UCSD-AML1 (cell line): Measurements from ENCODE around the gene PAX8.
A peak's percentile ranks its signal among the peaks of the same experiment; 100 is the strongest.

Source experiments
- DNase-seq: peaks from one replicate; lab custom pipeline; 2025; ENCODE audit not compliant: unreplicated experiment; lab: John Stamatoyannopoulos, UW

The PAX8 gene

DNA sequence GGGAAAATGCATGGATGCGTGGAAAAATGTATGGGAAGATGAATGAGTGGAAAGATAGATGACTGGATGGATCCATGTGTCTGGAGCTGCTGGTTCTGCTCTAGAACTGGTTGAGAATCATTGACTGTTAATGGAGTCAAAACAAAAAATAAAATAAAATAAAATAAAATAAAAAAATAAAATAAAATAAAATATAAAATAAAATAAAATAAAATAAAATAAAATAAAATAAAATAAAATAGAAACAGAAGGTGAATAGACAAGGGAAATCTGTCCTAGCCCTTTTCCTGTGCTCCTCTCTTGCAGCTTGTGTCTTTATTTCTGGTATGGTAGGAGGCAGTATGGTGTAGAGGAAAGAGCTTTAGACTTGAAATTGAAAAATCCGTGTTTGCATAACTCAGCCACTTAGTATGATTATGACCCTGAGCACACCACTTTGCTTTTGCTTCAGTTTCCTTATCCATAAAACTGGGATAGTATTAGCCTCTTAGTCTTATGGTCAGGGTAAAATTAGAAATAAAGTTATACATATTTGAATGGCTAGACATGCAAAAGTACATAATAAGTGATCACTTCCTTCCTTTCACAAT, 54.0 kb downstream of the PAX8 start:
- DNase-seq, result no peak

DNA sequence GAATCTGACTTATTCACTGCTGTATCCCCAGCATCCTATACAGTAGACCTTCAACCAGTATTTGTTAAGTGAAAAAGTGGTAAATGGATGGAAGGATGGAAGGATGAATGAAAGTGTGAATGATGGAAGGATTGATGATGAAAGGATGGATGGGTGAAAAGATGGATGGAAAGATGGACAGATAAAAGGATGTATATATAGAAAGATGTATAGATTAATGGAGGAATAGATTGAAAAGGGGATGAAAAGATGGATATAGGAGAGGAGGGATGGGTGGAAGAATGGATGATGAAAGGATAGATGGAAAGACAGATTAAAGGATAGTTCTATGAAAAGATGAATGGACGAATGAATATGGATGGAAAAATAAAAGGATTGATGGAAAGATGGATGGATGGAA, 54.9 kb downstream of the PAX8 start:
- DNase-seq, result no peak

DNA sequence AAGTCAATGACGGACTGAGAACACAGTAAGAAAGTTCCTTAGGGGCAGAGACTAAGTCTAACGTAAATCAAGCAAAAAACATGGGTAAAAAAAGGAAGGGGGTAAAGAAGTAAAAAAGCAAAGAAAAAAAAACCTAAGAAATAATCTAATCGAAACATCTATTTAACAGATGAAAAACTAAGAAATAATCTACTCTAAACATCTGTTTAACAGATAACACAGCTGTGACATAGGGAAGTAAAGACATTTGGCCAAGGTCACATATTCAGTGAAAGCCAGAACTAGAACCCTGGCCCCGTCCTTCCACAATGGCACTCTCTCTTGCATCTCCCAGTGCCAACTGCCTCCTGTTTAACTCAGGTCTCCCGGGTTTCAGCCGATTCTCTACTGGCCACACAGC, 56.9 kb downstream of the PAX8 start:
- DNase-seq, result no peak

DNA sequence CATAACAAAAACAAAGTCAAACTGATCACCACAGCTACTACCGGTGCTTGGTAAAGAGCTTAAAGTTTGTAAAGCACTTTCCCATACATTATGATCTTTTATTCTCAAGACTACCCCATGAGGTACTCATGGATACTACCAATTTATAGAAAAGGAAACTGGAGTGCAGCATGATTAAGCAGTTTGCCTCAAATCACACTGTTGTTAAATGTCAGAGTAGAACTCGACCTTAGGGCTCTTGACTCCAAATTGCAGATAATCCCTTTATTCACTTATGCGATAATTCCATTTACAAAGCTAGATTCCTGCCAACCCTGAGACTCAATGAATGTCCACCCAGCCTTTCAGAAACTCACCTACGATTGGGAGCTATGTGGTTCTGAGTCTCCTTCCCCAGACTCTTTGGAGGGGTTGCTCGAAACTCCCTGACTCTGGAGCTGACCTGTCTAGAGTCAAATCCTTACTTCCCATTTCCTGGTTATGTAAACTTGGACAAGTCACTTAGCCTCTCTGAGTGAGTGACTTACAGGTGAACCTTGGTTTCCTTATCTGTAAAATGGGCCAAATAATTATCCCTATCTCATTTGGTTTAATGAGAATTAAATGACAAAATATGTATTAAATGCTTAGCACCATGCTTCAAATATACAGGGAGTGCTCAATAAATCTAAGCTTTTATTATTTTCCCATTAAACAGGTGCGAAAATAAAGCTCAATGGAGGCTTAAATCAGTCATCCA, 57.6 kb downstream of the PAX8 start:
- DNase-seq, result no peak

DNA sequence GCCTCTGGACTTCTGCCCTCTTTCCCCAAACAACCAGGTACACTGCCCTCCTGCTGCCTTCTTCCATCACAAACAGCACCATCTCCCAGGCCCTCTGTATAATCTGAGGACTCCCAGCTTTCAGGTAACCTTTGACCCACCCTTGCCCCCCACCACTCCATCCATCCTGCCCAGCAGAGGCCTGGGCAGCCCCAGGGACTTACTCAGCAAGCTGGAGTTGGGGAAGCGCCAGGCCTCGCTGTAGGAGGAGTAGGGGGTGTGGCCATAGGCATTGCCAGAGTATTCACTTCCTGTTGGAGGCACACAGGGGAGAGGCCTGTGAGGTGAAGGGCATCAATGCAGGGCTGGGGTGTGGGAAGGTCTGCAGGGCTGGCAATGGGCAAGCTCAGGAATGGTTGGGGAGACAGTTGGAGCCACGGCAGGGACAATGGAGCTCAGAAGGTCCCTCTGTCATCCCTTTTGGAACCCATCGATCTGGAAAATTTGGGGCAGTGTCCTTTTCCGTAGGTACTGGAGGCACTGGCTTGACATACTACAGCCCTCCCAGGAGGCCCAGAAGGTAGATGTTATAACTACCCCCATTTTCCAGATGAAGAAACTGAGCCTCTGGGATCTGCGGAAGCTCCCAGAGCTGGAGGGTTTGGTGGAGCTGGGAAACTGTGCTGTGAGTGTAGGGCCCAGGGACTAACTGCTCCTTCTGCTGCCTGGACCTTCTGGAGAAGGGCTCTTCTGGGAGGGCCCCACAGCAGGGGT, 58.7 kb downstream of the PAX8 start:
- DNase-seq, result peak; percentile 73

DNA sequence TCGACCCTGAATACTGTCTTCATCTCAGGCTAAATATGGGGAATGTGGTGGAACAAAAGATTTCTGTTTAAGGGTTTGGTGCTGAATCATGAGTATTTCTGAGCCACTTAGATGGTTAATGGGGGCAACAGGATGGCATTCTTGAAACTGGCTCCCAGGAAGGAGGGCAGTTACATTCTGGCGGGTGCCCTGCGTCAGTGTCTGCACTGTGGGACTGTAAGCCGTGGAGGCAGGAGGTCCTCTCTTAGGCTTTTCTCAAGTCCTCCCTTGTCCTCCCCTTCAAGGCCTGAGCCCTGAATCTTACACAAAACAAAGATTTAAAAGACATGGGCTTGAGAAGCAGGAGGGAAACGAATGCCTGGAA, 59.2 kb downstream of the PAX8 start:
- no peak for DNase-seq

DNA sequence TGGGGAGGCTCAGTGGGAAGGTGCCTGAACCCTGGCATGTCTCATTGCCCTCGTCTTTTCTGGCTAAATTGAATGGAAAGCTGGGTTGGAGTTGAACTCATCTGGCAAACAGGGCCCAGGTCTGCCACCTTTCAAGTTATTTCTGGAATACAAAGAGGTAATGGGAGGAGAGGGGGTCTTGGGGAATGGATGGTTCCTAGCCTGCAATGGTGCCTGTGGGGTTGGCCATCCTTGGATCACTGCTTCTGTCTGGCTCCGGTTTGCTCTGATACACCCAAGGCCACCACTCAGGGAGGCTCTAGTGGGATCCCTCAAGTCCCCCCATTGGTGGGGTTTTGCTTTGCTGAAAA, 59.7 kb downstream of the PAX8 start:
- DNase-seq, result no peak

DNA sequence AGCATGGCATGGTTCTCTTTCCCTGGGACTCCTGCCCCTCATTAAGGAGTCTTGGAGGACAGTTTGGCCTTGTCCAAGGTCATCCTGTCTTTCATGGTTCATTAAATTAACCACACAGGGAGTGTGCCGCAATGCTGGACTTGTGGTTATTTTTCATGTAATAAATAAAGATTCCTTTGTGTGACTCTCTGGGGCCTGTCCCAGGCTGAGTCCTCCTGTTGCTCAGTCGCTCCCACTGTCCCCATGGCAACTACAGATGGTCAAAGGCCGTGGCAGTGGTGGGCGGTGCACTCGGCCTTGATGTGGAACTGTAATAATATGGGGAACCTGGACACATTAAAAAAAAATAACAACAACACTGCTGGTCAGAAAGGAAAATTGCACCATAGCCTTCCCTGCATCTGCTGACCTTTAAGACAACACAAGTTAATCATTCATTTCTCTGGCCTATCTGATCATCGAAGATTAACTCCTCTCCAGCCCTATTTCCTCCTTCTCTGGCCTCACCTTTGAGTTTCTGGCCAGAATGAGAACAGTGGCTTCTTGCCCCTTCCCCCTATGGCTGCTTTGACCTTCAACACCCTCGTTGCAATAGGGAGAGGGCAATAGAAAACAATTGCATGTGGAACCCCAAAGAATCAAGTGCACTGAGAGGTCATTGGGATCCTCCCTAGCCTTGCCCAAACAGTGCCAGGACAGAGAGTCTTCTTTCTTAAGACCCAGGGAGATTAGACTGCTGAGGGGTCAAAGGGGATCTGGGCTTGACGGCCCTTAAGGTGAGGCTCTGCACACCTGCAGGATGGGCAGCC, 60.2 kb downstream of the PAX8 start:
- no peak for DNase-seq

DNA sequence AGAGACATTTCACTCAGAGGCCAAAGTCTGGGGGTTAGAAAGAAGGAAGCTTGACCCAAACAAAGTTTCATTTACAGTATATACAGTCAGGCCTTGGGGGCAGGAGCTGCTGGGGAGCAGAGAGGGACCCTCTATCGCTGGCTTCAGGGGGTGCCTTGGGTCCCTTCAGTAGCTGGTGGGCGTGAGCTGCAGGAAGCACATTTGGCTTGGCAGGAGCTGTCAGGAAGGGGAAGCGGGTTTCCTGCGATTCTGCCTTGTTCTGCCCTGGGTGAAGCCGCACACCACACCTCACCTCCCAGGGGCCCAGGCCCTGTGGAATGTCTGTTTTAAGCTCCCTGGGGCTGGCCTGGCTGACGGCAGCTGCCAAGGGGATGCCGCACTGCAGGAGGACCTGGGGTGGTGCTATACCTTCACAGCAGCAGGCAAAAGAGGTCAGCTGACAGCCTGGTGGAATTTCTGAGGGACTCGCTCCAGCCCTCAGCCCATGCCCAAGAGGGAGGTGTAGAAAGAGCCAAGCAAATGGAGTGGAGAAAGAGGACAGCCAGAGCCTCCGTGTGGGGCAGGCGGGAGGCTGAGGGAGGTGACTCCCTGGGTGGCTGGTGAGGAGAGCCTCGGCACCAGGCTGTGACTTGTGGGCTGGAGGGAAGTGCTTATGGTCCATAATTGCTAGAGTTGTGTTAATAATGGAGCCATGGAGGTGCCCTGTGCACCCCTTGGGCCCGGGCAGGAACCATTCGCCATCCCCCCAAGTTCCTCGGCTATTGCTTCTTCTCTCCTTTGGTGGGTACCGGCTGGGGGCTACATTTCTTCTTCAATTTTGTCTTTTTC, 61.1 kb downstream of the PAX8 start:
- DNase-seq, result peak; percentile 83

DNA sequence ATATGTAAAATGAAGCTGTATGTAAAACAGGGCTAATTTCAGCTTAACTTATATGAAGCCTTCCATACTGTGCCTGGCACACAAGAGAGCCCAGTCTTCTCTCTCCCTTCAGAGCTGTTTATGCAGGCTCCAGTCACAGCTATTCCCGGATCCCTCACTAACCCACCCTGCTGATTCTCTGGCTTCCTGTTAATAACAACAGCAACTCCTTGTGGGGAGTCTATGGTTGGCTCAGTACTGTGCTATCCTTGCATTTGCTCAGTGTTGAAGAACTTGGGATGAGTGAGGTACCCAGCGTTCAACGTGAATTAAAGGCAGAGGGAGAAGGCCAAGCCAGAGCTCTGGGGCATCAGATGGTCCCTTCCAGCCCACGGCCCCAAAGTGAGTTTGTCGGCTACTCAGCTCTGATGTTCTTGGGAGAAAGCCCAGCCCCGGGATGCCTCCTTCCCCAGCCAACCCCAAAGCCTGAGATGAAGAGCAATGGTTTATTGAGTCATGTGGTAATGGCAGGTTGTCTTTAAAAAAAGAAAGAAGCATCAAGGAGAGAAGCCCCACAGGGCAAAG, 61.7 kb downstream of the PAX8 start:
- DNase-seq, result peak; percentile 58

DNA sequence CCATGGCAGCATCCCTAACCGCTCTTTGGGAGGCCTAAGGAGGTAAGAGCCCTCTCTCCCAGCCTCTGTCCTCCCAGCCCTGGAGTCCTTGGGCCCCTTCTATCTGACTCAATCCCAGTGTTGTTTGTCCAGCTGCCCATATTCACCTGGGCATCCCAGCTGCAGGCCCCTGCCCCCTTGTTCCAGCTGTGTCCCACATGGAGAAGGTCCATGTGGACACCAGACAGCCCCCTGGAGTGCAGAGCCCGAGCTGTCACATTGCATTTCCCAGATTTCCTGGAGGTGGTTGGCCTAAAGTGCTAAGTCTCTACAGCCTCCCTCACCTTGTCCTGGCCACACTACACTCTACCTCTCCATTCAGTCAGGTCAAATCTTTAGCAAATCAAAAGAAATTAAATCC, 62.4 kb downstream of the PAX8 start:
- no peak for DNase-seq

DNA sequence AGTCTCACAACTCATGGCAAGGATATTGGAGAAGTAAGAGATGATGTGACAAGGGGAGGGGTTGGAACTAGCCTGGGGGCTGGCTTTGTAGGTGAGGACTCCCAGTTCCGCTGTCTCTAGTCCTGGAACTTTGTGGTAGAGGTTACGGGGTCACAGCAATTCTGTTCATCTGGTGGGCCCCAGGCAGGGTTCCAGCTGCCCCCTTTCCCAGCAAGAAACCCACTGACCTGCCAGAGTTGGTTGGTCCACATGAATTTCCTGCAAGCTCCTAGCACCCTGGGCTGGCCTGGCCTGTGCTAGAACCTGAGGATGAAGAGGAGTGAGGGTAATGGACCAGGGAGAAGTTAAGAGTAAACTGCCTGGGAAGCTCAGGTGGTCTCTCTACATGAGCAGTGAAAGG, 63.7 kb downstream of the PAX8 start:
- no peak for DNase-seq

DNA sequence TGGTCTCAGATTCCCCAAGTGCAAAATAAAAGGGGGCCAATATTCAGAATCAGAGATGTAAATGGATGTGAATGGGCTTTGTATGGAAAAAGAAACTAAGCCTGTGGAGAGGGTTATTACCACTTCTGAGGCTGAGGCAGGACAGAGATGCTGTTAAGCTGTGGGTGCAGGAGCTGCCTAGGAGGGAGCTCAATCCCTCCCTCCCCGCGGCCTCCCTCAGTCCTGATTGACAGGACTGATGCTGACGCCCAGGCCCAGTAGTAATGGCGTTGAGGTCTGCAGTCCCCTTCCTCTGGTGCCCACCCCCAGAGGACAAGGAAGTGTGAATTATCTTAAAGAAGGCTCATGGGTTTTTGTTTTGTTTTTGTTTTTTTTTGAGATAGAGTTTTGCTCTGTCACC, 64.6 kb downstream of the PAX8 start:
- DNase-seq, result no peak

DNA sequence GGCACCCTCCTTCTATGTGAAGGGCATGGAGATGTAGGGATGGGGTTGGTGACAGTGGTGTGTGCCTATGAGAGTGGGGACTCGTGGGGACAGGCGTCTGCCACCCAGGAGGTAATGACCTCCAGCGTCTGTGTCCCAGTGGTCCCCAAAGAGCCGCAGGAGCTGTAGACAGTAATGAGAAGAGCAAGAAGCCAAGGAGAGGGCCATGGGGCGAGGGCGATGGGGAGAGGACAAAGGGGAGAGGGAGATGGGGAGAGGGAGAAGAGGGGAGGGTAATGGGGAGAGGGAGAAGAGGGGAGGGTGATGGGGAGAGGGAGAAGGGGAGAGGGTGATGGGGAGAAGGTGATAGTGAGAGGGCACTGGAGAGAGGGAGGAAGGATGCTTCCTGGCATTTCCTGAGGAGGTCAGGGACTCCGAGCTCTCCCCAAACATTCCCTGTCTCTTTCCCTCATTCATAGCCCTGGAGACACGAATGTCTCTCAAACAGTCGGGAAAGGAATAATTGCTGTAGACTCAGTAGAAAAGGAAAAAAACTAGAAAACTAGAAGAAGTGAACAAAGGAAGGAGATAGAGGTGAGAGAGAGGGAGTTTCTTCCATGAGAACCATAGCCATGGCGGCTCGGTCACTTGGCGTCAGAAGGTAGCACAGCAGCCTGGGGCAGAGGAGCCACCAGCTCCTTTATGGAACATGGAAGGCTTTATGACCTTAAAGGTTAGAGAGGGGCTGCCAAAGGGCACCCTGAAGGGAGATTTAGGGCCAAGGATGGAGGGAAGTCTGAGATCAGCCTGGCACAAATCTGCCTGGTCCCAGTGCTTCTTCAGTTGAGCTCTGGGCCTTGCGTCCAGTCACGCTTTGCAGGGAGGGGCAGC, 65.4 kb downstream of the PAX8 start:
- no peak for DNase-seq

DNA sequence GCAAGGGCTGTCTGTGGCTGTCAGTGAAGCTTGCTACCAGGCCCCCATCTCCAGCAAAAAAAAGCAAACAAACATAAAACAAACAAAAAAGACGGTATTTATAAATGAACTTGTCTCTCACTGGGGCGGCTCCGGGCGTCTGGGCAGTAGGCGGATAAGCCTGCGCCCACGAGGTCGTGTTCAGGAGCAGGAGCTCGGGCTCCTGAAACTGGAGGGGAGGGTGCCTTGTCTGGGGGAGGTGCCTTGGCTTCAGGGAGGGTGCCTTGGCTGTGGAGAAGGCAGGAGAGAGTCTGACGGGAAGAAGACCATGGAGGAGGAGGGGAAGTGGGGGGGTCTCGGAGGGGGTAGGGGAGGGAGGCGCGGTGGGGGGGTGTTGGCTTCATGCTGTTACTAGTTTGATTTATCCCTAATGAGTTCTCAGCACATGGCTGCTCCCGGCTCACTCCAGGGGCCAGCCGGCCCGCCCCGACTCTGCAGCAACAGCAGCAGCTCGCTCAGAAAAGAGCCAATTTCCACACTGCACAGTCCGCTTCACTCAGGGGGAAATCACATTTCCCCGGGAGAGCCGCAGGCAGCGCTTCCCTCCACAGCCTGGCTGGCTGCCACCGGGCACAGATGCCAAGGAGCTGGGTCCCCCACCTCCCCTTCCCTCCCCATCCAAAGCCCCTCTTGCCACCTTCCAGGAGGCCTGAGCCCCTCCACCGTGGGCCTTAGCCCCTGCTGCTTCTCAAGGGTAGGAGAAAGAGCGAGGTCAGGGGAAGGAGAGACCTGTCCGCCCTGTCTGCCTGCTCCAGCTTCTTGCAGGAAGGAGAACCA, 66.3 kb downstream of the PAX8 start:
- DNase-seq, result no peak

DNA sequence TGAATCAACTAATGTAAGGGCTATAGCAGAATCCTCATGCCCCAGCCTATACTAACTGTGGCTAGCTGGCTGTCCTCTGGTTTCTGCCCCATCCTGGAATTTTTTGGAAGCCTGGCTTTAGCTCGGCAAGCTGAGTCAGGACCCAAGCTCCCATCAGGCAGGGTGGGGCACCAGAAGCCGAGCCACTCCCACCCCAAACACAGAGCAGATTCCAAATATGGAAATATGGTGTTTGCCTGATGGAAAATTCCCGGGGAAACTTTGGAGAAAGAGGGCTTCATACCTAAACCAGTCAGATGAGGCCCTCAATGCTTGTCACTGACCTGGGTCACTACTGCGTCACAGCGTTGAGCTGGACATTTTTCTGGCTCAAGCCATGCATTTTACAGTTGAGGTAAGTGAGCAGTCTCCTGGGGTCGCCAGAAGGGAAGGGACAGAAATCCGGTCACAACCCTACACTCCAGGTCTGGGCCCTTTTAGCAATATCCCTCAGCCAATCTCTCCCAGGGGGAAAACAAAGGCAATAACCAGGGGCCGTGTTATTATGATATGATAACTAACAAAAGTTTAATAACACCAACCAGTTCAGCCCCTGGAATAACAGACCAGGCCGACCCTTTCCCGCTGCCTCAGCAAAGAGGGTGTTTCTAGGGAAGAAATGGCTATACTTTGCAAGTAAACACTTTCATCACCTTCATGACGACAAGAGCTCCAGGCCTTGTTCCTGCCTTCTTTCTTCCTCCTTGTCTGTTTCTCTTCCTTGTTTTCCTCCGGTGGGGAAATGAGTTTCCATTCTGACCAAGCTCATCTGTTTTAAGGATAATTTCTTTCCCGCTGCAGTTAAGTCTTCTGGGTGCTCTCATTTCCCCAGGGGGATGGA, 67.3 kb downstream of the PAX8 start:
- DNase-seq, result no peak

DNA sequence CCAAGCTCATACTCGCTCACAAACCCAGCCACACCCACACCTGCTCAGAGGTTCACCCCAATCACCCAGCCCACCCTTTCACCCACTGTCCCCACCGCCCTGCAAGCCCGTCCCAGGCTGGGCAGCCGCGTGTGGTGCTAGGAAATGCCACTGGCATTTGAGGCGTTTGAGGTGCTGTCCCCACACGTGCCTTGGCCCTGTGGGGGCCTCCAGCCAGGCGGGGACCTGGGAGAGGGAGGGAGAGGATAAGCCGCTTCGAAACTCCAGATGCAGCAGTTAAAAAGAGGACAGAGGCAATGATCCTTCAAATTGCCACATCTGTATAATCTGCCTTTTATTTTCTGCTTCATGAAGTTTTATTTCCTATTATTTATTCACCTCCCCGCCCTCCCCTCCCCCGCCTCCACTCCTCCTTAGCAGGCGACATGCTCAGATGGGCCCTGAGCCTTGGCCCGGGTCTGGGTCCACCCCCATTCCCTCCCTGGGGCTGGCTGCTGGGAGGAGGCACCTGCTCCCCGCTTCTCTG, 69.0 kb downstream of the PAX8 start:
- DNase-seq, result no peak
